Measurements from ENCODE around the gene NEURL1.
"Not testable (repeated sequence)": the region's sequence is repeated elsewhere in the genome, so short reads cannot be mapped to it uniquely, and the experiment has no call there.

Gene NEURL1

GRCh38 chr10:103620891-103621782 lies 127.6 kb downstream of the NEURL1 start:
- no peak for DNase-seq (ENCODE audit: low read depth in 3 of 3, low spot score in 1 of 3)

GRCh38 chr10:103621783-103622125 lies 128.2 kb downstream of the NEURL1 start:
- no peak for DNase-seq (ENCODE audit: low read depth in 3 of 3, low spot score in 1 of 3)

GRCh38 chr10:103622286-103622685 lies 128.8 kb downstream of the NEURL1 start:
- DNase-seq (ENCODE audit: low read depth in 3 of 3, low spot score in 1 of 3) = no peak

- DNase-seq (ENCODE audit: low read depth in 3 of 3, low spot score in 1 of 3) = no peak
These were observed 129.6 kb downstream of the NEURL1 start for GRCh38 chr10:103622935-103623574.

GRCh38 chr10:103626178-103626577 lies 132.7 kb downstream of the NEURL1 start:
- DNase-seq (ENCODE audit: low read depth in 3 of 3, low spot score in 1 of 3) = no peak

- no peak for DNase-seq (ENCODE audit: low read depth in 3 of 3, low spot score in 1 of 3)
These were observed 133.8 kb downstream of the NEURL1 start for GRCh38 chr10:103627111-103627892.

GRCh38 chr10:103627893-103628292 lies 134.4 kb downstream of the NEURL1 start:
- DNase-seq (ENCODE audit: low read depth in 3 of 3, low spot score in 1 of 3) = no peak

GRCh38 chr10:103629581-103629980 lies 136.1 kb downstream of the NEURL1 start:
- no peak for DNase-seq (ENCODE audit: low read depth in 3 of 3, low spot score in 1 of 3)

DNA sequence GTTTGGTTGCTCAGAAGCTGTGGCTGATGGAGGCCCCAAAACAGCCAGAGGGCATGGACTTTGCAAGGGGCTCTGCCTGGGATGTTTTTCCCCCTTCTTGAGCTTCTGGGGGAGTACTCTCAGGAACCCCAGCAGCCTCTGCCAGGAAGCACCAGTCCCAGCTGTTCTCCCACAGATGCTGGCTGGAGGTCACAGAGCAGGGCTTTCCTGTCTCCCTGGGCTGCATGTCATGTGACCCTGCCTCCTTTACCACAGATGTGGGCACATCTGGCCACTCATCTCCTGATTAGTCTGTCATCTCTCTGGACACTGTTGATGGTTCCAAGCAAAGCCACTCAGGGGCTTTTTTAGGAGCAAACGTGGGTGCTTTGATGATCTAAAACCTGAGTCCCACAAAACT lies 136.7 kb downstream of the NEURL1 start:
- no peak for DNase-seq (ENCODE audit: low read depth in 3 of 3, low spot score in 1 of 3)

- no peak for DNase-seq (ENCODE audit: low read depth in 3 of 3, low spot score in 1 of 3)
These were observed 138.7 kb downstream of the NEURL1 start for GRCh38 chr10:103632247-103632642.

- DNase-seq (ENCODE audit: low read depth in 3 of 3, low spot score in 1 of 3) = not testable (repeated sequence)
These were observed 139.4 kb downstream of the NEURL1 start for GRCh38 chr10:103632871-103633270.

GRCh38 chr10:103633846-103634245 lies 140.3 kb downstream of the NEURL1 start:
- no peak for DNase-seq (ENCODE audit: low read depth in 3 of 3, low spot score in 1 of 3)

DNA sequence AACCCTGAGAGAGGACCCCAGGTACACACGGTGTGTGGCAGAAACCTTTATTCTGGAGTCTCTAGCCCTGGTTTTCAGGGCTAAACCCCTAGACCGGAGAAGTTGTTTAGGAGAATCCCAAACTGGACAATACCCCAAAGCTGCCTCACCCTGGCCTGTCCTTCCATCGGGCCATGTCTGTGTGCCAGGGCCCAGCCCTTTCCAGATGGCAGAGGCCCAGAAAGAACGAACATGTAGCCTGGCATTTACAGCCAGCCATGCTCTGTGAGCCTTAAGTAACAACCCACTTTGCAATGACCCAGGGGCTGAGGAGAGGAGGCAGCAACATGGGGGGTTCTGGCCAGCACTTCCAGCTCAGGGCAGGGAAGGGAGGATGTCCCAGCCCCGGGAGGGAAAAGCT lies 142.1 kb downstream of the NEURL1 start:
- no peak for DNase-seq (ENCODE audit: low read depth in 3 of 3, low spot score in 1 of 3)

GRCh38 chr10:103636492-103636891 lies 143.0 kb downstream of the NEURL1 start:
- DNase-seq (ENCODE audit: low read depth in 3 of 3, low spot score in 1 of 3) = no peak

DNA sequence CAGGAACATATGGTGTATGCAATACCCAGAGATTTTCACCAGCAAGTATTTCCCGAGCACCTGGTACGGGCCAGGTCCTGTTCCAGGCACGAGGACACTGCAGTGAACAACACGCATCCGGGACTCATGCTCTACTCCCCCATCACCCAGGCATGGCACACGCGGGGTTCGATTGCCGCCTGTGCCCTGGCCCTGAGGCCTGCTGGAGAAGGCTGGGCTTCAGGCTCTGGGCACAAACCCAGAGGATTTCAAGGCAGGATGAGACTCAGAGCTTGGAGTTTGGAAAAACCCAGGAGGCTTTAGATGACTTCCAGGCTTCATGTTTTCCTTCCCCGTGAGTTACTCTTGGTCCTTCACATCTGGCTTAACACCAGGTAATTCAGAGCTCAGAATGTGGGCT lies 143.5 kb downstream of the NEURL1 start:
- DNase-seq (ENCODE audit: low read depth in 3 of 3, low spot score in 1 of 3) = no peak

- DNase-seq (ENCODE audit: low read depth in 3 of 3, low spot score in 1 of 3) = no peak
These were observed 144.5 kb downstream of the NEURL1 start for GRCh38 chr10:103637927-103638557.

DNA sequence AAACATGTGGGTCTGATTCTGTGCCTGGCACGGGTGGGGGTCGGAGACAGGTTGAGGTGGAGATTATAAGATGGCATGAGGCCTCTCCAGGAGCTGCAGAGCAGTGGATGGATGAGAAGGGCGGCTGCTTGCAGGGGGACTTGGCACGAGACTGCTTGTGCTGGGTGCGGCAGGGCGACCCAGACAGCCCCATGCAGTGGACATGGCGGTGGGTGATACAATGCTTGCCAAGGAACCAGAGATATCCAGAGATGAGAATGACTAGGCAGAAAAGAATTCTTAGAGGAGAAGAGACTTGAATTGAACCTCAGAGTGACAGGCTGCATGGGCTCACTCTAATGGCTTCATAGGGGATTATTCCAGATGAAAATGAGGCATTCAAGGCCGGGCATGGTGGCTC lies 145.4 kb downstream of the NEURL1 start:
- DNase-seq (ENCODE audit: low read depth in 3 of 3, low spot score in 1 of 3) = no peak

DNA sequence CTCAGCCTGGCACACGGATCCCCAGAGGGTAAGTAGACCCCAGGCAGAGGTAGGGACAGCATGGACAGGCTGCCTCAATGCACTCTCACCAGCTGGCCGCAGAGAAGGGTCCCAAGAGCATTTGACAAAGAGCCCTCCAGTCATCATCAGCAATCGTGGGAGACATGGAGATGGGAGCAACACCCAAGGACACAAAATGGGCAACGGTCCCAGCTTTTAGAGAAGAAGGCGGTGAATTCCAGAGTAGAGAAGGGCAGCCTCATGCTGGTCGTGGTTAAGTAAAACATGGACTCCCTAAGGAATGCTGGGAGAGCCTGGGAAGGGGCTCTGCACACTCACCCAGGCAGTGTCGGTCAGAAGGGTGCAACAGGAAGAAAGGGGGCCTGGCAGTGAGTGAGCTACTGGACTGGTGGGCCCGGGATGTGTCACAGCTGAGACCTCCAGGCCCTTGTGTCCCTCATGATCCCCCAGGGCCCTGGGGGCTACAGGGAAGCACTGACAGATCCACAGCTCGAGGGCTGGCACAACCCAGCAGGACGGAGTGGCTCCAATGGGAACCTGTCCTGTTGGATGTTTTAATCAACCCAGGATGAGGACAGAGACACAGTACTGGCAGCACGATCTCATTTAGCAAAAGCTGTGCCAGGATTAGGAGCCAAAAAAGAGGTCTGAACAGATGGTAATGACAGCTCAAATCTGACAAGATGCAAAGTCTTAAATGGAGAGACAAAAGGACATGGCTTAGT lies 147.1 kb downstream of the NEURL1 start:
- DNase-seq (ENCODE audit: low read depth in 3 of 3, low spot score in 1 of 3) = no peak

GRCh38 chr10:103641326-103641725 lies 147.8 kb downstream of the NEURL1 start:
- DNase-seq (ENCODE audit: low read depth in 3 of 3, low spot score in 1 of 3) = no peak

All from stimulated activated CD4-positive, alpha-beta T cell treated with anti-CD3 and anti-CD28 coated beads, TNF-alpha, amount 100 ng/mL, for 1 hour (primary cell).